ENCODE measurements around the gene EIF2S1.

- no peak for TF ChIP-seq CTCF (conservative IDR thresholded peaks at IDR 0.05 in 1 of 2, IDR thresholded peaks at IDR 0.05 in 1 of 2; ENCODE audit: extremely low read depth in 1 of 2, insufficient read depth in 1 of 2, low read depth in 1 of 2, low read length in 2 of 2)
- no peak for TF ChIP-seq EZH2 (IDR thresholded peaks at IDR 0.05; ENCODE audit: borderline replicate concordance, low read length)
Measured at GRCh38 chr14:67395876-67396189, 35.7 kb downstream of the EIF2S1 start.

All from mammary epithelial cell (primary cell).